Measurements from ENCODE around the gene POC1A. TPM values are rescaled to one million over a fixed set of nuclear protein-coding genes. Genes with fewer than 3 reads are reported as not detected.
A peak's percentile ranks its signal among the peaks of the same experiment; 100 is the strongest.
"Not testable (repeated sequence)": the region's sequence is repeated elsewhere in the genome, so short reads cannot be mapped to it uniquely, and the experiment has no call there.

Gene POC1A
- total RNA-seq, 1 donor from 2014 or later = 3.7 TPM

- no peak for DNase-seq
Measured at GRCh38 chr3:52183786-52184445, 29.7 kb upstream of the POC1A start.

GRCh38 chr3:52182691-52183090, 28.5 kb upstream of the POC1A start:
- DNase-seq = no peak

- DNase-seq = no peak
Measured at GRCh38 chr3:52182196-52182595, 28.0 kb upstream of the POC1A start.

GRCh38 chr3:52181543-52181942, 27.3 kb upstream of the POC1A start:
- no peak for DNase-seq

- DNase-seq = no peak
Measured at GRCh38 chr3:52178537-52178936, 24.3 kb upstream of the POC1A start.

GRCh38 chr3:52178126-52178525, 23.9 kb upstream of the POC1A start:
- DNase-seq = not testable (repeated sequence)

GRCh38 chr3:52177701-52178042, 23.4 kb upstream of the POC1A start:
- no peak for DNase-seq

- no peak for DNase-seq
Measured at GRCh38 chr3:52176951-52177700, 22.9 kb upstream of the POC1A start.

GRCh38 chr3:52176180-52176752, 22.0 kb upstream of the POC1A start:
- no peak for DNase-seq

GRCh38 chr3:52175416-52176179, 21.4 kb upstream of the POC1A start:
- DNase-seq = no peak

- DNase-seq = no peak
Measured at GRCh38 chr3:52174896-52175295, 20.7 kb upstream of the POC1A start.

- no peak for DNase-seq
Measured at GRCh38 chr3:52173101-52173500, 18.9 kb upstream of the POC1A start.

GRCh38 chr3:52172262-52172757, 18.1 kb upstream of the POC1A start:
- DNase-seq = no peak

- no peak for DNase-seq
Measured at GRCh38 chr3:52171514-52172261, 17.5 kb upstream of the POC1A start.

GRCh38 chr3:52170217-52170616, 16.0 kb upstream of the POC1A start:
- not testable (repeated sequence) for DNase-seq

- no peak for DNase-seq
Measured at GRCh38 chr3:52167240-52167639, 13.0 kb upstream of the POC1A start.

- no peak for DNase-seq
Measured at GRCh38 chr3:52162250-52162872, 8.1 kb upstream of the POC1A start.

- DNase-seq = no peak
Measured at GRCh38 chr3:52159503-52159902, 5.3 kb upstream of the POC1A start.

- no peak for DNase-seq
Measured at GRCh38 chr3:52155912-52156311, 1.7 kb upstream of the POC1A start.

- peak; percentile 20 for DNase-seq
Measured at GRCh38 chr3:52153389-52154096, 680 bp downstream of the POC1A start.

- not testable (repeated sequence) for DNase-seq
Measured at GRCh38 chr3:52151991-52152390, 2.2 kb downstream of the POC1A start.

Data from dermis blood vessel endothelial cell (primary cell).